H1 (cell line): ENCODE data around the gene MYMX. TPM values are rescaled to one million over a fixed set of nuclear protein-coding genes. Genes with fewer than 3 reads are reported as not detected.

Experiments used
- BRCA1 ChIP-seq: IDR thresholded peaks from 2 replicates; pipeline ENCODE4 v1.6.1; 2012; ENCODE audit warnings: low read depth, low read length, improper control_type of control experiment
- HDAC6 ChIP-seq: IDR thresholded peaks from one replicate; pipeline ENCODE4 v1.7.1; 2012; ENCODE audit warnings: low read depth, mild to moderate bottlenecking, inconsistent platforms, low read length, moderate library complexity
- KDM1A ChIP-seq: fragments of 200-600, 300-600 bp; sonication (generic); IDR thresholded peaks from 2 replicates; pipeline ENCODE4 v1.7.1; 2016; ENCODE audit warnings: mild to moderate bottlenecking, low read length, borderline replicate concordance
- KDM4A ChIP-seq: IDR thresholded peaks from one replicate; pipeline ENCODE4 v1.7.1; 2012; ENCODE audit warnings: low read depth, mild to moderate bottlenecking, moderate library complexity, low read length, inconsistent platforms; ENCODE audit not compliant: severe bottlenecking
- RBBP5 ChIP-seq: IDR thresholded peaks from 2 replicates; pipeline ENCODE4 v1.7.1; 2012; ENCODE audit warnings: low read depth, mild to moderate bottlenecking, inconsistent platforms, low read length, moderate library complexity, borderline replicate concordance
- RFX5 ChIP-seq: IDR thresholded peaks from 2 replicates; pipeline ENCODE4 v1.6.1; 2011; ENCODE audit warnings: low read depth, low read length, improper control_type of control experiment, borderline replicate concordance
- SAP30 ChIP-seq: fragments of 300-600 bp; sonication (generic); IDR thresholded peaks from 2 replicates; pipeline ENCODE4 v1.7.1; 2012; ENCODE audit warnings: low read length, moderate library complexity, mild to moderate bottlenecking, inconsistent platforms; ENCODE audit not compliant: insufficient read depth, insufficient replicate concordance
- SP4 ChIP-seq: IDR thresholded peaks from 2 replicates; pipeline ENCODE4 v1.6.1; 2012; ENCODE audit warnings: low read length, inconsistent platforms
- TAF1 ChIP-seq: IDR thresholded peaks from 2 replicates; pipeline ENCODE4 v1.6.1; 2011; ENCODE audit warnings: mild to moderate bottlenecking, low read depth, low read length
- polyA plus RNA-seq, 7 experiments: library from polyadenylated mRNA; depleted of rRNA in 3 of 7; stranded (reverse) in 5 of 7; unstranded in 2 of 7; fragments of >200 nt in 5 of 7; fragments of 200-250 nt in 2 of 7; gene quantifications; 1 replicate in 5 of 7; 2 replicates in 1 of 7; 4 replicates in 1 of 7; pipeline versions ENCODE4 v1.2.1 to v1.2.3, GENCODE V29; 2011 to 2013; ENCODE audit warnings: missing spikeins in 2 of 7, mixed read lengths in 2 of 7
- total RNA-seq: library from RNA; stranded (reverse); fragmentation: NEBNext Ultra II Directional; extraction: Animal tissue kit (Norgen Biotek cat#: 25700); gene quantifications from 2 replicates; pipeline ENCODE4 v1.2.1, GENCODE V29; 2021
- TF ChIP-seq, protein P1 (sequence below): fragments of 300-600 bp; sonication (generic); IDR thresholded peaks from 2 replicates; pipeline ENCODE4 v1.7.1; 2012; ENCODE audit warnings: low read length, moderate library complexity, mild to moderate bottlenecking, inconsistent platforms; ENCODE audit not compliant: insufficient replicate concordance

The MYMX gene
- total and polyA plus RNA-seq, 2 of the 8 experiments (the other 6 are each of a cell fraction or from before 2014, with no cell fraction given), result 4.7 to 6.9 TPM

DNA sequence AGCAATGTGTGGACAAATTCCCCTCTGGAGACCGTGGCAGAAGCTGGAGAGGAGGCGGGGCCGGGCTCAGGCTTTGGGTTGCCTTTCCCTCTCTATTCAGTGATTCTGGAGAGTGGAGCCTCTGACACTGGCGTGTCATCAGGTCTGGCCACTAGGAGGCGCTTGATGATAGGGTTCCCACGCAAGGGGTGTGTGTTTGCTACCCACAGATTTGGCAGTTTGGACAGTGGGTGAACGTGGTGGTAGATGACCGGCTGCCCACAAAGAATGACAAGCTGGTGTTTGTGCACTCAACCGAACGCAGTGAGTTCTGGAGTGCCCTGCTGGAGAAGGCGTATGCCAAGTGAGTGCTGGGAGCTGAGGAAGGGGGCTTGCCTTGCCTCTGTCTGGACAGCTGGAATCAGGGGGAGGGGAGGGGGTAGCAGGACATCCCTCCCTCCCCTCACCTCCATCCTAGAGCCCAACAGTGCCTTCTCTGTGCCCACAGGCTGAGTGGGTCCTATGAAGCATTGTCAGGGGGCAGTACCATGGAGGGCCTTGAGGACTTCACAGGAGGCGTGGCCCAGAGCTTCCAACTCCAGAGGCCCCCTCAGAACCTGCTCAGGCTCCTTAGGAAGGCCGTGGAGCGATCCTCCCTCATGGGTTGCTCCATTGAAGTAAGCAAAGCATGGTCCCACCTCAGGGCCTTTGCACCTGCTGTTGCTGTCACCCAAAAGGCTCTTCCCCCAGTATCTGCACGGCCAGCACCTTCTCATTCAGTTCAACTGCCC is 43.8 kb upstream of the MYMX start (continued):
- TF ChIP-seq, protein P1, sequence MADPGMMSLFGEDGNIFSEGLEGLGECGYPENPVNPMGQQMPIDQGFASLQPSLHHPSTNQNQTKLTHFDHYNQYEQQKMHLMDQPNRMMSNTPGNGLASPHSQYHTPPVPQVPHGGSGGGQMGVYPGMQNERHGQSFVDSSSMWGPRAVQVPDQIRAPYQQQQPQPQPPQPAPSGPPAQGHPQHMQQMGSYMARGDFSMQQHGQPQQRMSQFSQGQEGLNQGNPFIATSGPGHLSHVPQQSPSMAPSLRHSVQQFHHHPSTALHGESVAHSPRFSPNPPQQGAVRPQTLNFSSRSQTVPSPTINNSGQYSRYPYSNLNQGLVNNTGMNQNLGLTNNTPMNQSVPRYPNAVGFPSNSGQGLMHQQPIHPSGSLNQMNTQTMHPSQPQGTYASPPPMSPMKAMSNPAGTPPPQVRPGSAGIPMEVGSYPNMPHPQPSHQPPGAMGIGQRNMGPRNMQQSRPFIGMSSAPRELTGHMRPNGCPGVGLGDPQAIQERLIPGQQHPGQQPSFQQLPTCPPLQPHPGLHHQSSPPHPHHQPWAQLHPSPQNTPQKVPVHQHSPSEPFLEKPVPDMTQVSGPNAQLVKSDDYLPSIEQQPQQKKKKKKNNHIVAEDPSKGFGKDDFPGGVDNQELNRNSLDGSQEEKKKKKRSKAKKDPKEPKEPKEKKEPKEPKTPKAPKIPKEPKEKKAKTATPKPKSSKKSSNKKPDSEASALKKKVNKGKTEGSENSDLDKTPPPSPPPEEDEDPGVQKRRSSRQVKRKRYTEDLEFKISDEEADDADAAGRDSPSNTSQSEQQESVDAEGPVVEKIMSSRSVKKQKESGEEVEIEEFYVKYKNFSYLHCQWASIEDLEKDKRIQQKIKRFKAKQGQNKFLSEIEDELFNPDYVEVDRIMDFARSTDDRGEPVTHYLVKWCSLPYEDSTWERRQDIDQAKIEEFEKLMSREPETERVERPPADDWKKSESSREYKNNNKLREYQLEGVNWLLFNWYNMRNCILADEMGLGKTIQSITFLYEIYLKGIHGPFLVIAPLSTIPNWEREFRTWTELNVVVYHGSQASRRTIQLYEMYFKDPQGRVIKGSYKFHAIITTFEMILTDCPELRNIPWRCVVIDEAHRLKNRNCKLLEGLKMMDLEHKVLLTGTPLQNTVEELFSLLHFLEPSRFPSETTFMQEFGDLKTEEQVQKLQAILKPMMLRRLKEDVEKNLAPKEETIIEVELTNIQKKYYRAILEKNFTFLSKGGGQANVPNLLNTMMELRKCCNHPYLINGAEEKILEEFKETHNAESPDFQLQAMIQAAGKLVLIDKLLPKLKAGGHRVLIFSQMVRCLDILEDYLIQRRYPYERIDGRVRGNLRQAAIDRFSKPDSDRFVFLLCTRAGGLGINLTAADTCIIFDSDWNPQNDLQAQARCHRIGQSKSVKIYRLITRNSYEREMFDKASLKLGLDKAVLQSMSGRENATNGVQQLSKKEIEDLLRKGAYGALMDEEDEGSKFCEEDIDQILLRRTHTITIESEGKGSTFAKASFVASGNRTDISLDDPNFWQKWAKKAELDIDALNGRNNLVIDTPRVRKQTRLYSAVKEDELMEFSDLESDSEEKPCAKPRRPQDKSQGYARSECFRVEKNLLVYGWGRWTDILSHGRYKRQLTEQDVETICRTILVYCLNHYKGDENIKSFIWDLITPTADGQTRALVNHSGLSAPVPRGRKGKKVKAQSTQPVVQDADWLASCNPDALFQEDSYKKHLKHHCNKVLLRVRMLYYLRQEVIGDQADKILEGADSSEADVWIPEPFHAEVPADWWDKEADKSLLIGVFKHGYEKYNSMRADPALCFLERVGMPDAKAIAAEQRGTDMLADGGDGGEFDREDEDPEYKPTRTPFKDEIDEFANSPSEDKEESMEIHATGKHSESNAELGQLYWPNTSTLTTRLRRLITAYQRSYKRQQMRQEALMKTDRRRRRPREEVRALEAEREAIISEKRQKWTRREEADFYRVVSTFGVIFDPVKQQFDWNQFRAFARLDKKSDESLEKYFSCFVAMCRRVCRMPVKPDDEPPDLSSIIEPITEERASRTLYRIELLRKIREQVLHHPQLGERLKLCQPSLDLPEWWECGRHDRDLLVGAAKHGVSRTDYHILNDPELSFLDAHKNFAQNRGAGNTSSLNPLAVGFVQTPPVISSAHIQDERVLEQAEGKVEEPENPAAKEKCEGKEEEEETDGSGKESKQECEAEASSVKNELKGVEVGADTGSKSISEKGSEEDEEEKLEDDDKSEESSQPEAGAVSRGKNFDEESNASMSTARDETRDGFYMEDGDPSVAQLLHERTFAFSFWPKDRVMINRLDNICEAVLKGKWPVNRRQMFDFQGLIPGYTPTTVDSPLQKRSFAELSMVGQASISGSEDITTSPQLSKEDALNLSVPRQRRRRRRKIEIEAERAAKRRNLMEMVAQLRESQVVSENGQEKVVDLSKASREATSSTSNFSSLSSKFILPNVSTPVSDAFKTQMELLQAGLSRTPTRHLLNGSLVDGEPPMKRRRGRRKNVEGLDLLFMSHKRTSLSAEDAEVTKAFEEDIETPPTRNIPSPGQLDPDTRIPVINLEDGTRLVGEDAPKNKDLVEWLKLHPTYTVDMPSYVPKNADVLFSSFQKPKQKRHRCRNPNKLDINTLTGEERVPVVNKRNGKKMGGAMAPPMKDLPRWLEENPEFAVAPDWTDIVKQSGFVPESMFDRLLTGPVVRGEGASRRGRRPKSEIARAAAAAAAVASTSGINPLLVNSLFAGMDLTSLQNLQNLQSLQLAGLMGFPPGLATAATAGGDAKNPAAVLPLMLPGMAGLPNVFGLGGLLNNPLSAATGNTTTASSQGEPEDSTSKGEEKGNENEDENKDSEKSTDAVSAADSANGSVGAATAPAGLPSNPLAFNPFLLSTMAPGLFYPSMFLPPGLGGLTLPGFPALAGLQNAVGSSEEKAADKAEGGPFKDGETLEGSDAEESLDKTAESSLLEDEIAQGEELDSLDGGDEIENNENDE, result no peak
- TF ChIP-seq HDAC6 (no peak), BRCA1 (no peak), RBBP5 (no peak), TAF1 (no peak), KDM1A (0 out of 2 replicates have a peak, but pooled peaks have one; percentile 67), SAP30 (no peak), SP4 (0 out of 2 replicates have a peak, but pooled peaks have one; percentile 46), KDM4A (no peak), RFX5 (no peak)
